ENCODE measurements around the gene RFC4. TPM values are rescaled to one million over a fixed set of nuclear protein-coding genes. Genes with fewer than 3 reads are reported as not detected.

Gene RFC4
- total and polyA plus RNA-seq, 2 of the 13 experiments (the other 11 are each of a cell fraction or from before 2014, with no cell fraction given) = 18.5 to 103 TPM

- TF ChIP-seq ZNF18 (CRISPR knock-in tag; IDR thresholded peaks at IDR 0.05; ENCODE audit: insufficient replicate concordance) (no peak), ZSCAN25 (CRISPR knock-in tag; IDR thresholded peaks at IDR 0.05) (no peak), ELF4 (CRISPR knock-in tag; IDR thresholded peaks at IDR 0.05; ENCODE audit: borderline replicate concordance) (no peak), KLF12 (CRISPR knock-in tag; IDR thresholded peaks at IDR 0.05; ENCODE audit: borderline replicate concordance) (no peak; the same call in 1 of the 2 replicates), JUNB (CRISPR knock-in tag; IDR thresholded peaks at IDR 0.05; ENCODE audit: borderline replicate concordance) (no peak), HBP1 (CRISPR knock-in tag; IDR thresholded peaks at IDR 0.05; ENCODE audit: low read depth) (peak; percentile 75; the same call in 1 of the 2 replicates), U2AF1 (optimal IDR thresholded peaks at IDR 0.05; ENCODE audit: low read depth, low read length) (no peak), POLR2G (IDR thresholded peaks at IDR 0.05; ENCODE audit: low read depth, low read length) (peak; percentile 59), ZNF652 (CRISPR knock-in tag; IDR thresholded peaks at IDR 0.05; ENCODE audit: borderline replicate concordance, low read depth) (no peak), ZNF580 (CRISPR knock-in tag; IDR thresholded peaks at IDR 0.05; ENCODE audit: borderline replicate concordance, low read depth) (peak; percentile 2; the same call in 1 of the 2 replicates), TRIM24 (CRISPR knock-in tag; IDR thresholded peaks at IDR 0.05) (no peak), YY1 (IDR thresholded peaks at IDR 0.05; ENCODE audit: insufficient read depth, insufficient replicate concordance, low read depth, low read length) (peak; percentile 76), ZNF335 (CRISPR knock-in tag; IDR thresholded peaks at IDR 0.05) (no peak), IRF1 (CRISPR knock-in tag; IDR thresholded peaks at IDR 0.05; ENCODE audit: low read depth) (no peak), ZNF607 (CRISPR knock-in tag; IDR thresholded peaks at IDR 0.05; ENCODE audit: borderline replicate concordance) (no peak), RFX5 (IDR thresholded peaks at IDR 0.05; ENCODE audit: low read depth, low read length) (no peak), CENPBD1 (CRISPR knock-in tag; IDR thresholded peaks at IDR 0.05; ENCODE audit: borderline replicate concordance, low read depth) (no peak), KAT7 (CRISPR knock-in tag; IDR thresholded peaks at IDR 0.05; ENCODE audit: borderline replicate concordance) (0 out of 2 replicates have a peak, but pooled peaks have one; percentile 17), ZNF792 (CRISPR knock-in tag; IDR thresholded peaks at IDR 0.05) (no peak), NFIB (CRISPR knock-in tag; IDR thresholded peaks at IDR 0.05; ENCODE audit: borderline replicate concordance) (no peak), DMTF1 (CRISPR knock-in tag; IDR thresholded peaks at IDR 0.05) (peak; percentile 21; the same call in 1 of the 2 replicates), ZMYM3 (CRISPR knock-in tag; IDR thresholded peaks at IDR 0.05) (no peak), ZNF10 (CRISPR knock-in tag; IDR thresholded peaks at IDR 0.05; ENCODE audit: borderline replicate concordance, low read depth) (no peak)
These were observed 22.4 kb downstream of the RFC4 start (continued) for GRCh38 chr3:186783731-186784515.

All from HepG2 (cell line).